LNCAP (cell line): Measurements from ENCODE around the gene RNF223.

Experiments used
- TF ChIP-seq, protein P1 (sequence below): fragments of 450-650 bp; IDR thresholded peaks from 2 replicates; pipeline ENCODE4 v1.5.1; 2017; ENCODE audit warnings: mild to moderate bottlenecking

RNF223 gene

DNA sequence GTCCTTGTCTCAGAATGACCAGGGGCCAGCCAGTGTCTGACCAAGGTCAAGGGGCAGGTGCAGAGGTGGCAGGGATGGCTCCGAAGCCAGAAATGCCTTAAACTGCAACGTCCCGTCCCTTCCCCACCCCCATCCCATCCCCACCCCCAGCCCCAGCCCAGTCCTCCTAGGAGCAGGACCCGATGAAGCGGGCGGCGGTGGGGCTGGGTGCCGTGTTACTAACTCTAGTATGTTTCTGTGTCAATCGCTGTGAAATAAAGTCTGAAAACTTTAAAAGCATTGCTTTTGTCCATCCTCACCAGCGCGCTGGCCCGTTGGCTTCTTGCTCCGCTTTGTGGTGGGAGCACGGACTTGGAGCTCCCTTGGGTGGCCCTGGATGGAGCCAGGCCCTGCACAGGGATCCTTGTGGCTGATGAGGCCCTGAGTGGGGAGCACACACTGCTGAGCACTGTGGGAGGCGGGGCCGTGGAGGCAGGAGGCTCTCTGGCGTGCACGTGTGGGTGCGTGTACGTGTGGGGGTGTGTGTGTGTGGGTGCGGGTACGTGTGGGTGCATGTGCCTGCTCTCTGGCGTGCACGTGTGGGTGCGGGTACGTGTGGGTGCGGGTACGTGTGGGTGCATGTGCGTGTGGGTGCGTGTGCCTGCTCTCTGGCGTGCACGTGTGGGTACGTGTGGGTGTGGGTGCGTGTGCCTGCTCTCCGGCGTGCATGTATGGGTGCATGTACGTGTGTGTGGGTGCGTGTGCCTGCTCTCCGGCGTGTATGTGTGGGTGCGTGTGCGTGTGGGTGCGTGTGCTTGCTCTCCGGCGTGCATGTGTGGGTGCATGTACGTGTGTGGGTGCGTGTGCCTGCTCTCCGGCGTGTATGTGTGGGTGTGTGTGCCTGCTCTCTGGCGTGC lies 18.0 kb downstream of the RNF223 start:
- TF ChIP-seq, protein P1, sequence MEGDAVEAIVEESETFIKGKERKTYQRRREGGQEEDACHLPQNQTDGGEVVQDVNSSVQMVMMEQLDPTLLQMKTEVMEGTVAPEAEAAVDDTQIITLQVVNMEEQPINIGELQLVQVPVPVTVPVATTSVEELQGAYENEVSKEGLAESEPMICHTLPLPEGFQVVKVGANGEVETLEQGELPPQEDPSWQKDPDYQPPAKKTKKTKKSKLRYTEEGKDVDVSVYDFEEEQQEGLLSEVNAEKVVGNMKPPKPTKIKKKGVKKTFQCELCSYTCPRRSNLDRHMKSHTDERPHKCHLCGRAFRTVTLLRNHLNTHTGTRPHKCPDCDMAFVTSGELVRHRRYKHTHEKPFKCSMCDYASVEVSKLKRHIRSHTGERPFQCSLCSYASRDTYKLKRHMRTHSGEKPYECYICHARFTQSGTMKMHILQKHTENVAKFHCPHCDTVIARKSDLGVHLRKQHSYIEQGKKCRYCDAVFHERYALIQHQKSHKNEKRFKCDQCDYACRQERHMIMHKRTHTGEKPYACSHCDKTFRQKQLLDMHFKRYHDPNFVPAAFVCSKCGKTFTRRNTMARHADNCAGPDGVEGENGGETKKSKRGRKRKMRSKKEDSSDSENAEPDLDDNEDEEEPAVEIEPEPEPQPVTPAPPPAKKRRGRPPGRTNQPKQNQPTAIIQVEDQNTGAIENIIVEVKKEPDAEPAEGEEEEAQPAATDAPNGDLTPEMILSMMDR: no peak

DNA sequence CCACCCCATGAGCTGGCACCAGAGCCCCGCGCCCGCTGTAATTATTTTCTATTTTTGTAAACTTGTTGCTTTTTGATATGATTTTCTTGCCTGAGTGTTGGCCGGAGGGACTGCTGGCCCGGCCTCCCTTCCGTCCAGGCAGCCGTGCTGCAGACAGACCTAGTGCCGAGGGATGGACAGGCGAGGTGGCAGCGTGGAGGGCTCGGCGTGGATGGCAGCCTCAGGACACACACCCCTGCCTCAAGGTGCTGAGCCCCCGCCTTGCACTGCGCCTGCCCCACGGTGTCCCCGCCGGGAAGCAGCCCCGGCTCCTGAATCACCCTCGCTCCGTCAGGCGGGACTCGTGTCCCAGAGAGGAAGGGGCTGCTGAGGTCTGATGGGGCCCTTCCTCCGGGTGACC lies 19.1 kb downstream of the RNF223 start:
- TF ChIP-seq, protein P1: no peak

DNA sequence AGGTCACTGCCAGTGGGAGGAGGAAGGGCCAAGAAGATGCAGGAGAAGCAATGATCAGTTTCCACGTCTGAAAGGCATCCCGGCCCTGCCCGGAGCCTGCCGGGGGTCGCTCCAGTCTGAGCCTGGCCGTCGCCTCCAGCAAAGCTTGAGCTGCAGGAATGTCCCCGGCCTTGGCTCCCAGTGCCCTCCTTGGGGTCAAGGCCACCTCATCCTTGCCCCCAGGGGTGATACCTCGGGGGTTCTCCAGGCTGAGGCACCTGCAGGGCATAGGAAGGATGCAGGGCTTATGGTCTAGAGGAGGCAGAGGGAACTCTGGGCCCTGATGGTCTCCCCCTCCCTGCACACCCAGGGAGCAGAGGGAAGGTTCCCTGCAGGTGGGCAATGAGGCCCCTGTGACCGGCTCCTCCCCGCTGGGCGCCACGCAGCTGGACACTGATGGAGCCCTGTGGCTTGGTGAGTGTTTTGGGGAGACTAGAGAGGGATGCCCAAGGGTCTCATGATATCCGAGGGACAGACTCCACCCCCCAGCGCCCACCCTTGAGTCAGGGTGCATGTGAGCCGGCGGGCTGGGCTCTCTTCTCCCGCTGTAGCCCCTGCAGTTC lies 19.9 kb downstream of the RNF223 start:
- TF ChIP-seq, protein P1: no peak

- TF ChIP-seq, protein P1: no peak
These were observed 20.4 kb downstream of the RNF223 start for GRCh38 chr1:1053682-1054081.

GRCh38 chr1:1053022-1053421 lies 21.1 kb downstream of the RNF223 start:
- TF ChIP-seq, protein P1: no peak

- TF ChIP-seq, protein P1: no peak
These were observed 21.9 kb downstream of the RNF223 start for GRCh38 chr1:1052003-1052840.

- TF ChIP-seq, protein P1: no peak
These were observed 22.8 kb downstream of the RNF223 start for GRCh38 chr1:1051127-1051810.
